ENCODE results near the gene FBRSL1. TPM values are rescaled to one million over a fixed set of nuclear protein-coding genes. Genes with fewer than 3 reads are reported as not detected.

FBRSL1 gene
- total RNA-seq, 1 donor from 2014 or later, result 17.1 TPM

DNA sequence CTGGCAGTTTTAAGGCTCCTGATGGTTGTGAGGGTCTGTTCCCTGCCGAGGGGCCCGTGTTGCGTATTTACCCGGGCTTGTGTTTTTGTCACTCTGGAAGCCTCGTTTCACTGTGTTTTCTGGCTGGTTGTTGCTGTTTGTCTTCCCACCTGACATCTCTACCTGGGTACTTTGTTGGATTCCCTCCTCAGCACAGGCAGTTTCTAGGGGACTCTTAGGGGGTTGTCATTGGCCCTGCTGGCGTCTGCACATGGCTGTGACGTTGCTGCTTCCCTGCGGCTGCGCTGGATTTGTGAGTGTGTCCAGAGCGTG, 6.4 kb downstream of the FBRSL1 start:
- Histone ChIP-seq H3K4me3 (ENCODE audit: low read depth, low read length) (no peak overlapping the region), H3K36me3 (ENCODE audit: control insufficient read depth, insufficient read depth, low read length) (peaks cover 1% of the 10 kb centered on the region), H3K27me3 (ENCODE audit: control insufficient read depth, insufficient read depth, low read length) (no peaks in the 10 kb centered on the region)
- TF ChIP-seq, protein P1, sequence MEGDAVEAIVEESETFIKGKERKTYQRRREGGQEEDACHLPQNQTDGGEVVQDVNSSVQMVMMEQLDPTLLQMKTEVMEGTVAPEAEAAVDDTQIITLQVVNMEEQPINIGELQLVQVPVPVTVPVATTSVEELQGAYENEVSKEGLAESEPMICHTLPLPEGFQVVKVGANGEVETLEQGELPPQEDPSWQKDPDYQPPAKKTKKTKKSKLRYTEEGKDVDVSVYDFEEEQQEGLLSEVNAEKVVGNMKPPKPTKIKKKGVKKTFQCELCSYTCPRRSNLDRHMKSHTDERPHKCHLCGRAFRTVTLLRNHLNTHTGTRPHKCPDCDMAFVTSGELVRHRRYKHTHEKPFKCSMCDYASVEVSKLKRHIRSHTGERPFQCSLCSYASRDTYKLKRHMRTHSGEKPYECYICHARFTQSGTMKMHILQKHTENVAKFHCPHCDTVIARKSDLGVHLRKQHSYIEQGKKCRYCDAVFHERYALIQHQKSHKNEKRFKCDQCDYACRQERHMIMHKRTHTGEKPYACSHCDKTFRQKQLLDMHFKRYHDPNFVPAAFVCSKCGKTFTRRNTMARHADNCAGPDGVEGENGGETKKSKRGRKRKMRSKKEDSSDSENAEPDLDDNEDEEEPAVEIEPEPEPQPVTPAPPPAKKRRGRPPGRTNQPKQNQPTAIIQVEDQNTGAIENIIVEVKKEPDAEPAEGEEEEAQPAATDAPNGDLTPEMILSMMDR (IDR thresholded peaks at IDR 0.05; ENCODE audit: insufficient read depth, low read length, severe bottlenecking), result no peak
- DNase-seq (ENCODE audit: low read depth), result no peak
- no peak for FAIRE-seq

- TF ChIP-seq, protein P1 (IDR thresholded peaks at IDR 0.05; ENCODE audit: insufficient read depth, low read length, severe bottlenecking), result no peak
- H3K4me3 ChIP-seq (ENCODE audit: low read depth, low read length), result no peak overlapping the region
- peaks cover 1% of the 10 kb centered on the region for H3K36me3 ChIP-seq (ENCODE audit: control insufficient read depth, insufficient read depth, low read length)
- FAIRE-seq (no peak), DNase-seq (ENCODE audit: low read depth) (no peak)
- H3K27me3 ChIP-seq (ENCODE audit: control insufficient read depth, insufficient read depth, low read length), result no peaks in the 10 kb centered on the region
Measured at GRCh38 chr12:132496710-132497109, 6.8 kb downstream of the FBRSL1 start.

DNA sequence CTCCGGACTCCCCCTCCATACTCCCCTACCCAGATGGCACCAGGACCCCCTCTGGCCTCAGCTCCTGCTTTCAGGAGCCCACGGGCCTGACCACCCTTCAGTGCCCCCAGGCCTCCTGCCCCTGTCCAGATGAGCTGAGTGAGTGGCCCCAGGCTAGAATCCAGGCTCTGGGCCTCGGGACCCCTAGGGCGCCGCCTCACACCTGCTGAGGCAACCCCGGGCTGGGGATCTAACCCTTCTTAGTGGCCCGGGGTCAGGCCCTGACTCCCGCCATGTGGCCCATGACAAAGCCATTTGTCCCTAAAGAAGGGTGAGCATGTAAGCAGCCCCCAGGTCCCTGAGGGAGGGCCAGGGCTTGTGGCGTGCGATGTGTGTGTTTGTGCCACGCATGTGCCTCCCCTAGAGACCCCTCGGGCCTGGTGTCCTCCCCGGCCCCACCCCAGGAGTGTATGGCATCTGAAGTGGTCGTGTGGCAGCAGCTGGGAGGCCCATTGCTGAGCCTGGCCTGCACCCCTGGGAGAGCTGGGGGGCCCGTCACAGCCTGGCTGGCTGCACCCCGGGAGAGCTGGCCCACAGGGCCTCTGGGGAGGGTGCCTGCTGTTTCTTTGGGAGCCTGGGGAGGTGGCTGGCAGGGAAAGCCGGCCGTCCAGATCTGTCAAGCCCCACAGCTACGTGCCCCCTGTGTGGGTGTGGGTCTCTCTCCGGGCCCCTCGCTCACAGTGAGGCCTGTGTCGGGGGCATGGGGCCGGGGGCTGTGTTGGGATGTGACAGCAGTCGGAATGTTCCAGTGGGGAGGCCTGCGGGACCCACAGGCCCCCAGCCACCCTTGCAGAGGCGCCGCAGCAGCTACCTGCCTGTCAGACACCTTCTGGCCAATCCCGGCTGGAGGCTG, 7.8 kb downstream of the FBRSL1 start:
- Histone ChIP-seq H3K27me3 (ENCODE audit: control insufficient read depth, insufficient read depth, low read length) (no peaks in the 10 kb centered on the region), H3K4me3 (ENCODE audit: low read depth, low read length) (no peak overlapping the region), H3K36me3 (ENCODE audit: control insufficient read depth, insufficient read depth, low read length) (peaks cover 1% of the 10 kb centered on the region)
- TF ChIP-seq, protein P1 (IDR thresholded peaks at IDR 0.05; ENCODE audit: insufficient read depth, low read length, severe bottlenecking), result no peak
- FAIRE-seq, result no peak
- DNase-seq (ENCODE audit: low read depth), result no peak

GRCh38 chr12:132498931-132499330, 9.0 kb downstream of the FBRSL1 start:
- DNase-seq (ENCODE audit: low read depth) (no peak), FAIRE-seq (no peak)
- H3K27me3 ChIP-seq (ENCODE audit: control insufficient read depth, insufficient read depth, low read length), result no peaks in the 10 kb centered on the region
- H3K36me3 ChIP-seq (ENCODE audit: control insufficient read depth, insufficient read depth, low read length), result peaks cover 1% of the 10 kb centered on the region
- TF ChIP-seq, protein P1 (IDR thresholded peaks at IDR 0.05; ENCODE audit: insufficient read depth, low read length, severe bottlenecking), result no peak
- H3K4me3 ChIP-seq (ENCODE audit: low read depth, low read length), result no peak overlapping the region

- Histone ChIP-seq H3K36me3 (ENCODE audit: control insufficient read depth, insufficient read depth, low read length) (peaks cover 1% of the 10 kb centered on the region), H3K27me3 (ENCODE audit: control insufficient read depth, insufficient read depth, low read length) (no peaks in the 10 kb centered on the region), H3K4me3 (ENCODE audit: low read depth, low read length) (no peak overlapping the region)
- FAIRE-seq (no peak), DNase-seq (ENCODE audit: low read depth) (no peak)
- TF ChIP-seq, protein P1 (IDR thresholded peaks at IDR 0.05; ENCODE audit: insufficient read depth, low read length, severe bottlenecking), result no peak
Measured at GRCh38 chr12:132500142-132500855, 10.3 kb downstream of the FBRSL1 start.
